Measurements from ENCODE around the gene RAB5B.

Gene RAB5B

GRCh38 chr12:55973599-55974307 lies at the start of gene RAB5B:
Gene RAB5B, plus strand, starts transcription at chr12:55974078. Its CDS starts 12,883 bp downstream, at chr12:55986961.
- peak within 1 kb of the TSS; percentile 92 for H3K9ac ChIP-seq (ENCODE audit: low read length)
- H3F3A ChIP-seq (ENCODE audit: insufficient read depth, low read length) = no peaks in the 10 kb centered on the region
- peak within 1 kb of the TSS; percentile 89 for H3K4me3 ChIP-seq (ENCODE audit: low read depth, low read length, poor library complexity, severe bottlenecking)
- peak within 1 kb of the TSS; percentile 85 for H3K4me2 ChIP-seq (ENCODE audit: low read length)
- H3K9me3 ChIP-seq (ENCODE audit: low read length) = no peaks in the 10 kb centered on the region
- H3K79me2 ChIP-seq (ENCODE audit: insufficient read depth, low read length) = peaks cover 12% of the 10 kb centered on the region
- peaks cover 21% of the 10 kb centered on the region for H3K4me1 ChIP-seq (ENCODE audit: insufficient read depth, low read length, severe bottlenecking)
- H4K20me1 ChIP-seq (ENCODE audit: insufficient read depth, low read length) = no peaks in the 10 kb centered on the region
- no peak within 1 kb of the TSS for H2AFZ ChIP-seq (ENCODE audit: low read length)
- peak within 1 kb of the TSS; percentile 58 for H3K27ac ChIP-seq (ENCODE audit: low read depth, low read length, poor library complexity, severe bottlenecking)
- no peaks in the 10 kb centered on the region for H3K9me2 ChIP-seq (ENCODE audit: low read depth, low read length)
- no peaks in the 10 kb centered on the region for H3K27me3 ChIP-seq (ENCODE audit: insufficient read depth, low read length)
- H3K36me3 ChIP-seq (ENCODE audit: insufficient read depth, low read length) = peaks cover 28% of the 10 kb centered on the region; the same call in 1 of the 2 replicates
- TF ChIP-seq EZH2 (IDR thresholded peaks at IDR 0.05; ENCODE audit: borderline replicate concordance, low read length) = no peak
- no peak for TF ChIP-seq CTCF (IDR thresholded peaks at IDR 0.05; ENCODE audit: low read length)

GRCh38 chr12:55925371-55925770 lies 48.5 kb upstream of the RAB5B start:
- Histone ChIP-seq H3K27me3 (ENCODE audit: insufficient read depth, low read length) (no peaks in the 10 kb centered on the region), H3K4me2 (ENCODE audit: low read length) (peak overlapping the region; percentile 87), H3F3A (ENCODE audit: insufficient read depth, low read length) (peaks cover 6% of the 10 kb centered on the region), H4K20me1 (ENCODE audit: insufficient read depth, low read length) (no peaks in the 10 kb centered on the region), H3K79me2 (ENCODE audit: insufficient read depth, low read length) (peaks cover 66% of the 10 kb centered on the region), H2AFZ (ENCODE audit: low read length) (no peak overlapping the region), H3K36me3 (ENCODE audit: insufficient read depth, low read length) (peaks cover 58% of the 10 kb centered on the region), H3K4me1 (ENCODE audit: insufficient read depth, low read length, severe bottlenecking) (peaks cover 58% of the 10 kb centered on the region), H3K9me2 (ENCODE audit: low read depth, low read length) (no peaks in the 10 kb centered on the region), H3K4me3 (ENCODE audit: low read depth, low read length, poor library complexity, severe bottlenecking) (peak overlapping the region; percentile 76), H3K9ac (ENCODE audit: low read length) (peak overlapping the region; percentile 91), H3K27ac (ENCODE audit: low read depth, low read length, poor library complexity, severe bottlenecking) (peak overlapping the region; percentile 100), H3K9me3 (ENCODE audit: low read length) (no peaks in the 10 kb centered on the region)
- TF ChIP-seq CTCF (IDR thresholded peaks at IDR 0.05; ENCODE audit: low read length) = no peak
- no peak for TF ChIP-seq EZH2 (IDR thresholded peaks at IDR 0.05; ENCODE audit: borderline replicate concordance, low read length)

GRCh38 chr12:55925870-55926737 lies 47.8 kb upstream of the RAB5B start:
- H3K4me2 ChIP-seq (ENCODE audit: low read length) = peak overlapping the region; percentile 87
- TF ChIP-seq CTCF (IDR thresholded peaks at IDR 0.05; ENCODE audit: low read length) (no peak), EZH2 (IDR thresholded peaks at IDR 0.05; ENCODE audit: borderline replicate concordance, low read length) (no peak)
- H3K9me2 ChIP-seq (ENCODE audit: low read depth, low read length) = no peaks in the 10 kb centered on the region
- peak overlapping the region; percentile 91 for H3K9ac ChIP-seq (ENCODE audit: low read length)
- peaks cover 59% of the 10 kb centered on the region for H3K79me2 ChIP-seq (ENCODE audit: insufficient read depth, low read length)
- H4K20me1 ChIP-seq (ENCODE audit: insufficient read depth, low read length) = no peaks in the 10 kb centered on the region
- H2AFZ ChIP-seq (ENCODE audit: low read length) = no peak overlapping the region
- H3K27me3 ChIP-seq (ENCODE audit: insufficient read depth, low read length) = no peaks in the 10 kb centered on the region
- H3K4me3 ChIP-seq (ENCODE audit: low read depth, low read length, poor library complexity, severe bottlenecking) = peak overlapping the region; percentile 76
- H3F3A ChIP-seq (ENCODE audit: insufficient read depth, low read length) = peaks cover 6% of the 10 kb centered on the region
- H3K4me1 ChIP-seq (ENCODE audit: insufficient read depth, low read length, severe bottlenecking) = peaks cover 65% of the 10 kb centered on the region
- H3K36me3 ChIP-seq (ENCODE audit: insufficient read depth, low read length) = peaks cover 50% of the 10 kb centered on the region
- H3K27ac ChIP-seq (ENCODE audit: low read depth, low read length, poor library complexity, severe bottlenecking) = peak overlapping the region; percentile 100
- no peaks in the 10 kb centered on the region for H3K9me3 ChIP-seq (ENCODE audit: low read length)

Measured in OCI-LY1 (cell line).